Endothelial cell (in vitro differentiated cells): ENCODE results near the gene BCDIN3D. TPM values are rescaled to one million over a fixed set of nuclear protein-coding genes. Genes with fewer than 3 reads are reported as not detected.

Experiments
- DNase-seq: peaks from one replicate; pipeline ENCODE4 v3.0.0; 2021; ENCODE audit warnings: low spot score
- H3K27ac Mint-ChIP-seq: one replicate; pipeline ENCODE4 v1.8.0; 2021; ENCODE audit warnings: mixed read lengths, inconsistent platforms; ENCODE audit not compliant: unreplicated experiment
- H3K27me3 Mint-ChIP-seq: one replicate; pipeline ENCODE4 v1.8.0; 2021; ENCODE audit warnings: mild to moderate bottlenecking, moderate library complexity, mixed read lengths, inconsistent platforms; ENCODE audit not compliant: unreplicated experiment
- H3K36me3 Mint-ChIP-seq: one replicate; pipeline ENCODE4 v1.8.0; 2021; ENCODE audit warnings: mild to moderate bottlenecking, low read depth, mixed read lengths, inconsistent platforms; ENCODE audit not compliant: unreplicated experiment
- H3K4me1 Mint-ChIP-seq: one replicate; pipeline ENCODE4 v1.8.0; 2021; ENCODE audit warnings: mild to moderate bottlenecking, mixed read lengths, inconsistent platforms; ENCODE audit not compliant: unreplicated experiment
- H3K4me3 Mint-ChIP-seq: one replicate; pipeline ENCODE4 v1.8.0; 2021; ENCODE audit warnings: mild to moderate bottlenecking, mixed read lengths, inconsistent platforms; ENCODE audit not compliant: unreplicated experiment
- H3K9me3 Mint-ChIP-seq: one replicate; pipeline ENCODE4 v1.8.0; 2021; ENCODE audit warnings: mixed read lengths, inconsistent platforms; ENCODE audit not compliant: unreplicated experiment
- CTCF ChIP-seq: fragments of 200-600 bp; sonication (generic); IDR thresholded peaks from one replicate; pipeline ENCODE4 v1.5.0; 2021; ENCODE audit warnings: antibody characterized with exemption; ENCODE audit not compliant: unreplicated experiment
- total RNA-seq: library from RNA; stranded (reverse); fragmentation: NEBNext Ultra II Directional; extraction: Animal tissue kit (Norgen Biotek cat#: 25700); gene quantifications from one replicate; pipeline ENCODE4 v1.2.1, GENCODE V29; 2021; ENCODE audit not compliant: unreplicated experiment

BCDIN3D gene
- total RNA-seq, 1 donor from 2014 or later, result 2.6 TPM

DNA sequence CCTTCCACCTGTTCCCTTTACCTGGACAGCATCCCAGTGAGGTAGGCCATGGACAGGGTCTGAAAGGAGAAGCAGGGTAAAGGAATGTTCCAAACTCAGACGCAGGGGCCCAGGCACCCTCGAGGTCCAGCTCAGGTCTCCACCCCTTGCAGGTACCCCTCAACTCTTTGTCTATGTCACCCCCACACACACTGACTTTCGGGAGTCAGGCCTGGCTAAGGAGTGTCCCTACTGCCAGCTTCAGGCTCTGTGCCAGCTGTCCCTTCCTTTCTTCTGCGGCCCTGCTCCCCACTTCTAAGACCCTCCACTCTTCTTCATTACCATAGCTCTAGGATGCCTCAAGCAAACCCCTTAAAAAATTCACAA, 47.2 kb upstream of the BCDIN3D start:
- H3K9me3 Mint-ChIP-seq, result no peaks in the 10 kb centered on the region
- H3K4me3 Mint-ChIP-seq, result no peak overlapping the region
- no peak overlapping the region for H3K27ac Mint-ChIP-seq
- DNase-seq, result no peak
- peaks cover 6% of the 10 kb centered on the region for H3K36me3 Mint-ChIP-seq
- TF ChIP-seq CTCF, result no peak
- peaks cover 17% of the 10 kb centered on the region for H3K4me1 Mint-ChIP-seq
- H3K27me3 Mint-ChIP-seq, result peaks cover 12% of the 10 kb centered on the region

GRCh38 chr12:49889361-49890095, 46.6 kb upstream of the BCDIN3D start:
- no peak for TF ChIP-seq CTCF
- peaks cover 6% of the 10 kb centered on the region for H3K36me3 Mint-ChIP-seq
- H3K27me3 Mint-ChIP-seq, result peaks cover 12% of the 10 kb centered on the region
- H3K4me3 Mint-ChIP-seq, result no peak overlapping the region
- DNase-seq, result no peak
- no peaks in the 10 kb centered on the region for H3K9me3 Mint-ChIP-seq
- H3K4me1 Mint-ChIP-seq, result peaks cover 13% of the 10 kb centered on the region
- no peak overlapping the region for H3K27ac Mint-ChIP-seq

DNA sequence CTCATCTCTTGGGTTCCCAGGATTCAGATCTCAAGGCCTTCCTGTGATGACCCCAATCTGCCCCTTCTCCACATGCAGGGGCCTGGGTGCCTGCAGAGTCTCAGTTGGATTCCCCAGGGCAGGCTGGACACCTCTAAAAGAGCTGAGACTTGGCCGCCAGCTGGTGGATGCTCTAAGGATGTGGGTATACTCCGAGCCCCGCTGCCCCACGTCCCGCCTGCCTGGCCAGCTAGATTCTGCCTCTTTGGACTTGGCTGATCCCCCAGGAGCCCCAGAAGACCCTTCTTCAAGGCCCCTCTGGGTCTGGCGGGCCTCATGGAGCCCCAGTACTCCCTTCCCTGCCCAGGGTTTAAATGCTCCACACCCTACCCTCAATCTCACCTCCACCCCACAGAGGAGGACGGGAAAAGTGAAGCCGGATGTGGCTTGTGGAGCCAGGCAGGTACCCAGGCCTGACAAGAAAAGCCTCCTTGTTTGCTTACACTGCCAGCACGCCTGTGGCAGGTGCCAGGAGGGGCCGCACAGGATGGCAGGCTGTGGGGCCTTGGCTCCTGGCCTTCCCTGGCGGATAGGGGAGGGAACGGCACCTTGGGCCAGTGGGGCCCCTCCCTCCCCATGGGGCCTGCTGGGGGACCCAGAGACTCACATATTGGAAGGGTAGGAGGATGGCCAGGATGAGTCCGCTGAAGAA, 45.7 kb upstream of the BCDIN3D start:
- H3K27me3 Mint-ChIP-seq, result peaks cover 16% of the 10 kb centered on the region
- H3K27ac Mint-ChIP-seq, result no peak overlapping the region
- H3K4me1 Mint-ChIP-seq, result peaks cover 14% of the 10 kb centered on the region
- peaks cover 6% of the 10 kb centered on the region for H3K36me3 Mint-ChIP-seq
- H3K4me3 Mint-ChIP-seq, result no peak overlapping the region
- no peak for DNase-seq
- H3K9me3 Mint-ChIP-seq, result no peaks in the 10 kb centered on the region
- no peak for TF ChIP-seq CTCF

GRCh38 chr12:49887536-49888401, 44.9 kb upstream of the BCDIN3D start:
- Mint-ChIP-seq H3K4me3 (no peak overlapping the region), H3K9me3 (no peaks in the 10 kb centered on the region)

More at GRCh38 chr12:49887536-49888401, 44.9 kb upstream of the BCDIN3D start:
- Mint-ChIP-seq H3K36me3 (peaks cover 2% of the 10 kb centered on the region), H3K27me3 (peaks cover 15% of the 10 kb centered on the region), H3K4me1 (peaks cover 19% of the 10 kb centered on the region), H3K27ac (no peak overlapping the region)
- no peak for DNase-seq
- TF ChIP-seq CTCF, result no peak
